ENCODE results near the gene ZNF75A.

GRCh38 chr16:3358871-3359270, 53.6 kb downstream of the ZNF75A start:
- TF ChIP-seq POLR2A (IDR thresholded peaks at IDR 0.05) (no peak), CTCF (IDR thresholded peaks at IDR 0.05) (no peak), POLR2AphosphoS5 (IDR thresholded peaks at IDR 0.05; ENCODE audit: insufficient read depth in 1 of 2, low read depth in 1 of 2) (no peak)
